Heart right ventricle (tissue), 16 donors: ENCODE measurements around the gene FAHD1. TPM values are rescaled to one million over a fixed set of nuclear protein-coding genes. Genes with fewer than 3 reads are reported as not detected.

Experiments used
- ATAC-seq, 8 donors: fragments of 200-7000 bp; cut with Tn5 transposase; one replicate each; pipeline ENCODE4 v1.9.1; 2020; ENCODE audit warnings: mild to moderate bottlenecking in 8 of 8, moderate library complexity in 8 of 8, moderate number of reproducible peaks in 1 of 8
- DNase-seq, 2 donors: peaks; one replicate each; pipeline ENCODE4 v3.0.0-alpha.2; 2020
- H3K27ac ChIP-seq, 10 donors: fragments of 200-600 bp; sonication (generic) in 2 of 10; one replicate each; pipeline versions ENCODE4 v1.5.0 to v1.8.0; 2020 to 2022; ENCODE audit warnings: mild to moderate bottlenecking in 3 of 10
- H3K27me3 ChIP-seq, 7 donors: fragments of 200-600 bp; one replicate each; pipeline ENCODE4 v1.8.0; 2021 to 2022; ENCODE audit warnings: mild to moderate bottlenecking in 2 of 7
- H3K36me3 ChIP-seq, 9 donors: fragments of 200-600 bp; sonication (generic) in 1 of 9; one replicate each; pipeline versions ENCODE4 v1.5.0 to v1.8.0; 2020 to 2022; ENCODE audit warnings: mild to moderate bottlenecking in 2 of 9
- H3K4me1 ChIP-seq, 9 donors: fragments of 200-600 bp; sonication (generic) in 1 of 9; one replicate each; pipeline versions ENCODE4 v1.5.0 to v1.8.0; 2020 to 2022; ENCODE audit warnings: mild to moderate bottlenecking in 4 of 9
- H3K4me3 ChIP-seq, 10 donors: fragments of 200-600 bp; sonication (generic) in 2 of 10; one replicate each; pipeline versions ENCODE4 v1.5.0 to v1.8.0; 2020 to 2022; ENCODE audit warnings: mild to moderate bottlenecking in 7 of 10, moderate library complexity in 2 of 10
- H3K9me3 ChIP-seq, 11 donors: fragments of 200-600 bp in 10 of 11; sonication (generic) in 2 of 11; one replicate each; pipeline versions ENCODE4 v1.5.0 to v1.8.0; 2013 to 2022; ENCODE audit warnings: mild to moderate bottlenecking in 2 of 11, control low read depth in 1 of 11, moderate library complexity in 1 of 11
- WGBS, 2 donors: extraction: QIAGEN DNeasy Blood & Tissue Kit; methylation state at CpG; one replicate each; pipeline ENCODE4 v1.1.7; 2013; ENCODE audit warnings: inconsistent platforms in 1 of 2; 5-methylcytosine and 5-hydroxymethylcytosine counted together
- intact Hi-C, 10 donors: fragments of 100-400 bp; cut with DNase I; formaldehyde crosslinking; loops; one replicate each; pipeline versions ENCODE4 v1.11.1 to v1.14.2; 2022
- polyA plus RNA-seq, 2 donors: library from polyadenylated mRNA; stranded (reverse); fragments of 200-250 nt; gene quantifications; one replicate each; pipeline ENCODE4 v1.2.3, GENCODE V29; 2013
- total RNA-seq, 10 donors: library from RNA; stranded (reverse); fragmentation: NEBNext Ultra II Directional in 3 of 10; extraction: Animal tissue kit (Norgen Biotek cat#: 25700) in 3 of 10; gene quantifications; one replicate each; pipeline versions ENCODE4 v1.2.1 to v1.2.4, GENCODE V29; 2021 to 2023
- TF ChIP-seq, protein P1 (sequence below), 9 donors: fragments of 200-600 bp; sonication (generic) in 2 of 9; IDR thresholded peaks; one replicate each; pipeline versions ENCODE4 v1.5.0 to v1.8.0; 2021 to 2022; ENCODE audit warnings: antibody characterized with exemption in 9 of 9, mild to moderate bottlenecking in 5 of 9, moderate library complexity in 1 of 9
- donor health status: Arrhythmogenic right ventricular cardiomyopathy.
- donor health status: ischemic (EF 13 %, LVEDD 7.1; RV severe dilation, severe dysfunction).
- donor health status: healthy with polysubstance abuse.
- donor health status: DM: no; HTN: yes; CAD: no.
- donor health status: DM: no; HTN: no; CAD: no.
- donor health status: ischemic (EF 25% LVEDD 6.9; RV normal size, moderate dysfunction).
- donor health status: ischemic (EF 25% LVEDD 5.7; RV mildly dilated, moderate dysfunction).
- donor health status: healthy.
- donor health status: DM: yes; HTN: yes; CAD: no.
- donor health status: Ischemic cardiomyopathy.
- donor health status: ischemic (EF 35%, LVEDD 5.7; RV mildly dilated, moderate dysfunction).
- donor health status: nonischemic (EF 11% LVEDD 7.7; RV severe dilation, severe dysfunction).
- donor health status: DM: yes; HTN: yes; CAD: no.
- donor health status: PGD.
- donor health status: ischemic (EF 29% LVEDD 5.4; RV normal size, mild dysfunction).
- donor health status: nonischemic (EF 23%, LVEDD 6.1; RV moderate dilation, normal function).

FAHD1 gene
- total and polyA plus RNA-seq, 12 donors = 16.2 to 47.6 (median 31.5) TPM

DNA sequence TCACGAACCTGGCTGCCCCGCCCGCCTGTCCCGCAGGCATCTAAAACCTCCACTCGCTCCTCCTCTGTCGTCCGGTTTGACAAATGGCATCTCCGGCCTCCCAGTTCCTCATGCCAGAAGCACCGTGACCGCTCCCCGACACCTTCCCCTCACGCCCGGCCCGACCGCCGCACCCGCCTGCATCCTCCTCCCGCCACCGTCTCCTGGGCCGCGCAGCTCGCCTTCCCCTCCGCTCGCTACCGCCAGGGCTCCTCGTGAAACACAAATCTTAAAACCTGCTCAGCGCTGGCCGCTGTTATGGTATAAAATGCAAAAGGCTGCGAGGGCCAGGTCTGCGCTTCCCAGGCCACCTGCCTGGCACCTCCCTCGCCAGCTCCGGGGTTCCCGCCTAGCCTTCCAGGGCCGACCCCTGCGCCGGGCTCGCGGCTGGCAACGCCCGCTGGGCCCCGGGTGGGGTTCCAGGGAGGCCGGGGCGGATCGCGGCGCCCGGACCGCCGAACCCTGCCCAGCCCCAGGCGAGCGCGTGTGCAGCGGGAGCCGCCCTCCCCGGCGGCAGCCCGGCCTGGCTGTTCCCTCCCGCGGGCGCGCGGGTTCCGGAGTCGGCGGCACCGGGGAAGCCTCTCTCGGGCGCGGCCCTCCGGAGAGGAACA is 45.1 kb upstream of the FAHD1 start:
- H3K27ac ChIP-seq = peak overlapping the region; percentile 52 to 92 (median 87)
- peaks cover 16 to 61% (median 34%) of the 10 kb centered on the region in 9 donors for H3K4me1 ChIP-seq
- peak in 1 of 2 donors; percentile 32 for DNase-seq
- H3K27me3 ChIP-seq = no peaks in the 10 kb centered on the region
- ATAC-seq = peak in 4 of 8 donors; percentile 1 to 8 (median 4)
- H3K4me3 ChIP-seq = peak overlapping the region; percentile 43 to 96 (median 88)
- TF ChIP-seq, protein P1, sequence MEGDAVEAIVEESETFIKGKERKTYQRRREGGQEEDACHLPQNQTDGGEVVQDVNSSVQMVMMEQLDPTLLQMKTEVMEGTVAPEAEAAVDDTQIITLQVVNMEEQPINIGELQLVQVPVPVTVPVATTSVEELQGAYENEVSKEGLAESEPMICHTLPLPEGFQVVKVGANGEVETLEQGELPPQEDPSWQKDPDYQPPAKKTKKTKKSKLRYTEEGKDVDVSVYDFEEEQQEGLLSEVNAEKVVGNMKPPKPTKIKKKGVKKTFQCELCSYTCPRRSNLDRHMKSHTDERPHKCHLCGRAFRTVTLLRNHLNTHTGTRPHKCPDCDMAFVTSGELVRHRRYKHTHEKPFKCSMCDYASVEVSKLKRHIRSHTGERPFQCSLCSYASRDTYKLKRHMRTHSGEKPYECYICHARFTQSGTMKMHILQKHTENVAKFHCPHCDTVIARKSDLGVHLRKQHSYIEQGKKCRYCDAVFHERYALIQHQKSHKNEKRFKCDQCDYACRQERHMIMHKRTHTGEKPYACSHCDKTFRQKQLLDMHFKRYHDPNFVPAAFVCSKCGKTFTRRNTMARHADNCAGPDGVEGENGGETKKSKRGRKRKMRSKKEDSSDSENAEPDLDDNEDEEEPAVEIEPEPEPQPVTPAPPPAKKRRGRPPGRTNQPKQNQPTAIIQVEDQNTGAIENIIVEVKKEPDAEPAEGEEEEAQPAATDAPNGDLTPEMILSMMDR (IDR thresholded peaks at IDR 0.05) = no peak
- H3K9me3 ChIP-seq = no peaks in the 10 kb centered on the region
- peaks cover 0 to 63% (median 15%) of the 10 kb centered on the region in 9 donors for H3K36me3 ChIP-seq
- intact Hi-C loops = no loop called here
- 1% methylated on average over 67 to 70 of the region's 70 CpGs for WGBS, 2 donors

DNA sequence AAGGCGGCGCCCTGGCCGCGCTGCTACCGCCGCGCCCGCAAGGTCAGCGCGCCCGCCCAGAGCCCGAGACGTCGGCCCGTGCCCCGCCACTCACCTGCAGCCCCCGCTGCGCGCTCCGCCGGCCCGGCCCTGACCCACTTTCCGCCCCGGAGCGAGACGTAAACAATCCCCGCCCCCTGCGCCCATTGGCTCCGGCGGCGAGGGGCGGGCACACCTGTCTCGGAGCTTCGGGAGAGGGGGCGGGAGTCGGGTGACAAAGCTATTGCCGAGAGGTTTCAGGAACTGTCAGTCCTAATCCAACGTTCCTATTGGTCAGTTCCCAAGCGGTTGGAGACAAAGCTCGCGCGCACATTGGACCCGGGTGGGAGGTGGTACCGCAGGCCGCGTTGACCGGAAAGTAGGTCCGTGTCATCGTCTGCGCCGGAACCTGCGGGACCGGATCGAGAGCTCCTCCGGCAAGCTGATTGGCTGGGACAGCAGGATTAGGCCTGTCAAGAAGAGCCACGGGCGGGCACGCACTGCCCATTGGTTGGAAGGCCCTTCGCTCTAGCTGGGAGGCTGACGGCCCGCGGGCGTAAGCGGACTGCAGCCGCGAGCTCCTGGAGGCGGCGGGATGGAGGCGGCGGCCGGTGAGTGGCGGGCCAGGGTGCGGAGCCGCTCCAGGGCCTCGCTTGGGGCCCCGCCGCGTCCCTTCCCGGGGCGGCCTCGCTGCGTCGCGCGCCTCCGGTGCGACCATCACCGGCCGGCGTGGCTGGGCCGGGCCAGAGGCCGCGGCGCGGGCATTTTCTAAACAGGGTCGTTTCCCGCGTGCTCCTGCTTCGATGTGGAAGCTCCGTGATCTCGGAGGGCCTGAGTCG is 44.4 kb upstream of the FAHD1 start, which contains the start of the genes NUBP2 and SPSB3:
Gene NUBP2 (plus strand): TSS at position 553 of the 857 bp plus-strand sequence. CDS start 61 bp downstream, at position 614.
Gene SPSB3 (minus strand): TSS at position 164 of the 857 bp plus-strand sequence. CDS start 1,088 bp downstream, outside the sequence.
- Histone ChIP-seq H3K4me1 (peaks cover 16 to 61% (median 34%) of the 10 kb centered on the region in 9 donors), H3K27ac (peak within 1 kb of the TSS; percentile 52 to 92 (median 88)), H3K36me3 (peaks cover 0 to 63% (median 9%) of the 10 kb centered on the region in 9 donors), H3K4me3 (peak within 1 kb of the TSS; percentile 68 to 96 (median 88)), H3K9me3 (no peaks in the 10 kb centered on the region), H3K27me3 (no peaks in the 10 kb centered on the region)
- 0% methylated on average over 100 to 102 of the region's 102 CpGs for WGBS, 2 donors
- DNase-seq = peak; percentile 99 to 100
- TF ChIP-seq, protein P1 (IDR thresholded peaks at IDR 0.05) = no peak
- peak; percentile 91 to 98 (median 96) for ATAC-seq
- intact Hi-C loops = no loop called here

DNA sequence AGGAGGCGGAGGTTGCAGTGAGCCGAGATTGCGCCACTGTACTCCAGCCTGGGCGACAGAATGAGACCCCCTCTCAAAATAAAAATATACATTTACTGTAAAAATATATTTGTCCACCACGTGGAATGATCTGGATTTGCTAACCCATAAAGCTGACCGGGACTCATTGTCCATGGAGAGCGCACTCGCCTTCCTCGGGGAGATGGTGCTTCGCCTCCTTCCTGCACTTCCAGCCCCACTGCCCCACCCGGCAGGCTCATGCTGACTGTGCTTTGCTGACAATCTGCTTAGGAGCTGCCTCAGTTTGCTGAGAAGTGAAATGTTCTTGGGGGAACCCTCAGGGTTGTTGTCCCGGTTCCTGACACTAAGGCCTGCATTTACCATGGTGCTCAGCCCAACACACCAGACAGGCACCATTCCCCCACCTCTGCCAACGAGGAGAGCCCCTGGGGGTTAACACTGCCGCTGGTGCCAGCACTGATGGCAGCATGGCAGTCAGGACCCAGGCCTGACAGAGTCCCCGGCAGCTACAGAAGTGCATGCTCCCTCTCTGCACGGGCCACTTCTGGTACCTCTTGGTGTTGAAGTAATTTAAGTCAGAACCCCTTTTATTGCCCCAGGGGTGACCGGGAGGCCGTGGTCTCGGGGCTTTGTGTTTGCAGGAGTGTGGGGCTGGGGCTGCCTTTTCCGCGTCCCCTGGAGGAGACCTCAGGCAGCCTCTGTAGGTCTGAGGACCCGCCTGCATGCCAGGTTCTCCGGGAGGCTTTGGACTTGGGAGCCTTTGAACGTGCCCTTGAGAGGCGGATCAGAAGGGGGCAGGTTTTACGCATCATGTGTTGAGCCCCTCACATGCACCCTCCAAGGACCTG is 41.8 kb upstream of the FAHD1 start:
- 89 to 92% methylated on average over 26 of the region's 26 CpGs for WGBS, 2 donors
- Histone ChIP-seq H3K9me3 (no peaks in the 10 kb centered on the region), H3K27me3 (no peaks in the 10 kb centered on the region), H3K4me3 (no peak overlapping the region), H3K4me1 (peaks cover 12 to 49% (median 30%) of the 10 kb centered on the region in 9 donors), H3K27ac (no peak overlapping the region), H3K36me3 (peaks cover 0 to 58% (median 12%) of the 10 kb centered on the region in 9 donors)
- ATAC-seq (no peak), DNase-seq (peak in 1 of 2 donors; percentile 10)
- TF ChIP-seq, protein P1 (IDR thresholded peaks at IDR 0.05) = no peak
- intact Hi-C loops = no loop called here
